Inflammatory macrophage treated with lipopolysaccharide for 1 hour (primary cell): Measurements from ENCODE around the gene DCAF8.

ENCODE experiments used
- DNase-seq, 2 donors: peaks; one replicate each; pipeline ENCODE4 v3.0.0-alpha.2; 2020 to 2022

The DCAF8 gene

GRCh38 chr1:160261556-160261892, 825 bp downstream of the DCAF8 start:
- peak; percentile 67 to 70 for DNase-seq

- DNase-seq = peak in 1 of 2 donors; percentile 18
These were observed 1.7 kb downstream of the DCAF8 start for GRCh38 chr1:160260406-160261382.

- DNase-seq = no peak
These were observed 4.1 kb downstream of the DCAF8 start for GRCh38 chr1:160258177-160258798.

GRCh38 chr1:160257411-160258015, 4.8 kb downstream of the DCAF8 start:
- DNase-seq = no peak

GRCh38 chr1:160256396-160257046, 5.8 kb downstream of the DCAF8 start:
- DNase-seq = no peak

- no peak for DNase-seq
These were observed 6.5 kb downstream of the DCAF8 start for GRCh38 chr1:160255781-160256300.

GRCh38 chr1:160251687-160252526, 10.4 kb downstream of the DCAF8 start:
- DNase-seq = peak; percentile 66 to 79

- no peak for DNase-seq
These were observed 11.3 kb downstream of the DCAF8 start for GRCh38 chr1:160251011-160251410.

GRCh38 chr1:160247053-160247452, 15.3 kb downstream of the DCAF8 start:
- DNase-seq = no peak

GRCh38 chr1:160245434-160245833, 16.9 kb downstream of the DCAF8 start:
- DNase-seq = no peak

- no peak for DNase-seq
These were observed 18.1 kb downstream of the DCAF8 start for GRCh38 chr1:160244209-160244608.

GRCh38 chr1:160243767-160244166, 18.6 kb downstream of the DCAF8 start:
- DNase-seq = no peak

- DNase-seq = no peak
These were observed 22.6 kb downstream of the DCAF8 start for GRCh38 chr1:160239582-160240299.

- DNase-seq = no peak
These were observed 23.9 kb downstream of the DCAF8 start for GRCh38 chr1:160238408-160238807.

- no peak for DNase-seq
These were observed 24.8 kb downstream of the DCAF8 start for GRCh38 chr1:160237558-160237957.

GRCh38 chr1:160236806-160237205, 25.5 kb downstream of the DCAF8 start:
- no peak for DNase-seq

GRCh38 chr1:160232911-160233310, 29.4 kb downstream of the DCAF8 start:
- no peak for DNase-seq

GRCh38 chr1:160228431-160228830, 33.9 kb downstream of the DCAF8 start:
- no peak for DNase-seq

- DNase-seq = no peak
These were observed 34.8 kb downstream of the DCAF8 start for GRCh38 chr1:160227561-160227960.

- no peak for DNase-seq
These were observed 35.3 kb downstream of the DCAF8 start for GRCh38 chr1:160227034-160227433.

- DNase-seq = no peak
These were observed 35.7 kb downstream of the DCAF8 start for GRCh38 chr1:160226623-160227022.
